ENCODE measurements around the gene OR2V2.

Gene OR2V2

GRCh38 chr5:181145133-181145532, 2.3 kb upstream of the OR2V2 start:
- no peak for DNase-seq (ENCODE audit: low spot score)

DNA sequence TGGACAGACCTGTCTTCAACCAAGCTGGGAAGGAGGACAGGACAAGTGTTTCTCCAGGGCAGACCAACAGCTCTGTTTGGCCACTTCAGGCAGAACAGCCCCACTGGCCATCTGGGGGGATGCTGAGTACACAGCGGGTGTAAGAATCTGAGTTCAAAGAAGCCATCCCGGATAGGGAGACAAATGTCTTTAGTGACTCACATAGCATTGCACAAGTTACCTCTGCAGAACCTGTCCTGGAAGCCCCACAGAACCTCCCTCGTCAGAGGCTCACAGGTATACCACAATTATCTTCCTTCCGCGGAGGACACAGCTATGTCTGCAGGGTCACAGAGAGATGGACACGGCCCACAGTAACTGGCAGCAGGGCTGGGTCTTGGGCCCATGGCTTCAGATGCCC, 2.0 kb downstream of the OR2V2 start:
- DNase-seq (ENCODE audit: low spot score), result no peak

- no peak for DNase-seq (ENCODE audit: low spot score)
These were observed 2.7 kb downstream of the OR2V2 start for GRCh38 chr5:181149806-181150733.

GRCh38 chr5:181151146-181151545, 3.8 kb downstream of the OR2V2 start:
- DNase-seq (ENCODE audit: low spot score), result peak; percentile 29

- no peak for DNase-seq (ENCODE audit: low spot score)
These were observed 5.0 kb downstream of the OR2V2 start for GRCh38 chr5:181152406-181152805.

DNA sequence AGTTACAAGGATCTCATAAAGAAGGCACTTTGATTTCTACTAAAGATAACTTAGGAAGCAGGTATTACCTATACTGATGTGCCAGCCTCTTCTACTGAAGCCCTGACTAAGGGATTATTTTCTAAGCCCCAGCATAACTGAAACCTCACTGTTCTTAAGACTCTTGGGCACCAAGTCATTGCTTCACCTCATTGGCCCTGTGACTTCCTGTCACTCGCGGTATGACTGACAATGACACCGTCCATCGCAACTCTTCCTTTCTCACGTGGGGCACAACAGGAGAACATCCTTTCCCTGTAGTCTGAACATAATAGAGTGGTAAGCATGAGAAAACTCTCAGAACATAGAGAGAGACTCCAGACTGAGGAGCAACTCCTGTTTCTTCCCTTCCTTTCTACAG, 6.4 kb downstream of the OR2V2 start:
- no peak for DNase-seq (ENCODE audit: low spot score)

GRCh38 chr5:181156758-181157157, 9.4 kb downstream of the OR2V2 start:
- DNase-seq (ENCODE audit: low spot score), result no peak

DNA sequence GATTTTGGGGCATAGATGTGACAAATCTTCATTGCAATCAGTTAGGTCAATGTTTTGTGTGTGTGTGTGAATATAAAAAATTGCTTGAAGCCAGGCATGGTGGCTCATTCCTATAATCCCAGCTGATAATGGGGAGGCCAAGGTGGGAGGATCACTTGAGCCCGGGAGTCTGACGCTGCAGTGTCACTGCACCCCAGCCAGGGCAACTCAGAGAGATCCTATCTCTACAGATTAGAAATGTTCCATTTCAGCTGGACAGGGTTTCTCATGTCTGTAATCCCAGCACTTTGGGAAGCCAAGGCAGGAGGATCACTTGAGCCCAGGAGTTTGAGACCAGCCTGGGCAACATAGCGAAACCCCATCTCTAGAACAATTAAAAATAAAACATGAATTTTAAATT, 11.5 kb downstream of the OR2V2 start:
- DNase-seq (ENCODE audit: low spot score), result no peak

- peak; percentile 87 for DNase-seq (ENCODE audit: low spot score)
These were observed 12.1 kb downstream of the OR2V2 start for GRCh38 chr5:181159286-181160151.

DNA sequence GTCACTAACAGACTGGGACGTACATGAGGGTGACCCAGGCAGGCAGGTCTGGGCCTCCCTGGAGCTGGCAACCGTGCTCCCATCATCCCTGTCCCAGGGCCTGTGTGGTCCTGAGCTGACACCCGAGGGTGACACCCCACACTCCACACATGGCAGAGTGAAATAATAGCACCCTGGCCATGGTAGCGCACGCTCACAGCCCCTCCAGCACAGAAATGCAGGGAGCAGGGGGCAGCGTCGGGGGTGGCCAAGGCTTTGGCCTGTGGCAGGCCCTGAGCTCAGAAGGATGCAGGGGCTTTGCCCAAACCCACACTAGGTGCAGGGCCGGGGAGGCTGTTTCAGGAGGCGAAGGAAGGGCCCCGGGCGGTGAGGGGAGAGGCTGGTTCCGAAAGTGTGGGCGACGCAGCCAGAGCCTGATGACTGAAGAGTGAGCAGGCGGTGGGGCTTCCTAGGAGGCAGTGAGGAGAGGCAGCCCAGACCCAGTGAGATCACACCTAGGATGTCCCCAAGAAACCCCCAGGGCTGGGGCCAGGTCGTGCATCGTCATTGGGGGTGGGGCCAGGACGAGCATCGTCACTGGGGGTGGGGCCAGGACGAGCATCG, 12.9 kb downstream of the OR2V2 start:
- peak; percentile 55 for DNase-seq (ENCODE audit: low spot score)

DNA sequence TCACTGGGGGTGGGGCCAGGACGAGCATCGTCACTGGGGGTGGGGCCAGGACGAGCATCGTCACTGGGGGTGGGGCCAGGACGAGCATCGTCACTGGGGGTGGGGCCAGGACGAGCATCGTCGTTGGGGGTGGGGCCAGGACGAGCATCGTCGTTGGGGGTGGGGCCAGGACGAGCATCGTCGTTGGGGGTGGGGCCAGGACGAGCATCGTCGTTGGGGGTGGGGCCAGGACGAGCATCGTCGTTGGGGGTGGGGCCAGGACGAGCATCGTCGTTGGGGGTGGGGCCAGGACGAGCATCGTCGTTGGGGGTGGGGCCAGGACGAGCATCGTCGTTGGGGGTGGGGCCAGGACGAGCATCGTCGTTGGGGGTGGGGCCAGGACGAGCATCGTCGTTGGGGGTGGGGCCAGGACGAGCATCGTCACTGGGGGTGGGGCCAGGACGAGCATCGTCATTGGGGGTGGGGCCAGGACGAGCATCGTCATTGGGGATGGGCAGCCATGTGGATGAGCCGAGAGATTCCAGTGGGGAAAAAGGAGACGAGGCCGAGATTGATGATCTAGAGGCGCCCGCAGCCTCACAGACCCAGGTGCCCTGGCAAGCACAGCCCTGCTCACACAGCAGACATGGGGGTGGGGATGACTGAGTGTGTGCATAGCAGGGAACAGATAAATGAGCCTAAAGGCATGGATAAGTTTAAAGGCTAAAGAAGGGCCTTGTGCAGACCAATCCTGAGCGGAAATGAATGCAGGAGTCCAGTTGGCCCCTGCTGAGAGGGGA, 13.6 kb downstream of the OR2V2 start:
- DNase-seq (ENCODE audit: low spot score), result peak; percentile 72

DNA sequence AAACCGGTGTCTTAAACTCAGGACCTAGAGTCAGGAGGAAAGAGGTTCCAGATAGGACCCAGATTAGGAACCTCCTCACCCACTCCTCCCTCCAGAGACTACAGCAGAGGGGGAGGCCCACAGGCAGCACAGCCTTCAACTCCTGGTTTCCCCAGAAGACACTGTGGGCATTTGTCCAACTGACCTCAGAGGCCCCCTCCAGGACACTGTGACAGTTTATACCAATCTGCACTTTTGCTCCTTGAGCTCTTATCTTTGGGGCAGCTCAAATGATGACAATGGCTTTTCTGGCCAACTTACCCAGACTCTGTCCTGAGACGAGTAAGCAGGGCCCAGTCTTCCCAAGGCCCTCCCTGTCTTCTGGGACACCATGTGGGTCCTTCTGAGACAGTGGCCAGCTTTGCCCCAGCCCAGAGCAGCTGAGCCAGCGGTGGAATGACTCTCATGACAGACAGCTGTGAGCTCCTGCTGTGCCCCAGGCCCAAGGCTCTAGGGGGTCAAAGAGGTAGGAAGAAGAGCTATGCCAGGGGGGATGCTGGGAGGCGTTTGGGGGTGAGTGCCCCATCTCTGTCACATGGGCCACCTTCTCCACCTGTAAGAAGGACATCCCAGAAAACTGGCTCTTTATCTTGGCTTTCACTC, 14.3 kb downstream of the OR2V2 start:
- DNase-seq (ENCODE audit: low spot score), result no peak

- DNase-seq (ENCODE audit: low spot score), result no peak
These were observed 16.2 kb downstream of the OR2V2 start for GRCh38 chr5:181163487-181164075.

DNA sequence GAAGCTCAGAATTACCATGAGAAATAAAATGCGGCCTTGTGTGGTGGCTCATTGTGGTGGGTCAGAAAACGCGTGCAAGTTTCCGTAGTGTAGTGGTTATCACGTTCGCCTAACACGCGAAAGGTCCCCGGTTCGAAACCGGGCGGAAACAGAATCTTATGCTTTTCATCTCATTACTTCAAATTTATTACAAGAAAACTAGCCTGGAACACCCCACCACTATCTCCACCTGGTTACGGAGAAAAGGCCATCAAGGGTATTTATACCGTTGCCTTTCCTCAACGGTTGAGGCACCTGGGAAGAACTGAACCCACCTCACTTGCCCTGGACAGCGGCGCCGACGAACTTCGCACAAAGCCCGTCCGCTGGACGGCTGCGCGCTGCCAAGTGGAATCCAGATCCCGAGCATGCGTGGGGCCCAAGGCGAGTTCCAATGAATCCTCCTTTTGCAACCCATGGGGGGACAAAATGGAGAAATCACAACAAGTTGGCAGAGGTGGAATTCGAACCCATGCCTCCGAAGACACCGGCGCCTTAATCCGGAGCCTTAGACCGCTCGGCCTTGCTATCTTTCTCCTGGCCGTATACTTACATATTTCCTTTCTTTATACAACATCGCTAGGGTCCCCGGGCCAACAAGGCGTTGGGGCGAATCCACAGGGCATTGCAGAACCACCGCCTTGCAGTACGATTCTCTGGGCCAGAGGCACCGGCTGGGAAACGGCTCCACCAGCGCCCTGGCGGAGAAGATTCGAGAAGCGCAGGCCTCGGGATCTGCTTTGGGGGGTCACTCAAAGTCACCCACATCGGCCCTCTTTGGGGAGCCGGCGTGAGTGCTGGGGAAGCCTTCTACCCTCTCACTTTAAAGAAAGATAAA, 16.9 kb downstream of the OR2V2 start:
- no peak for DNase-seq (ENCODE audit: low spot score)

GRCh38 chr5:181166812-181167733, 19.7 kb downstream of the OR2V2 start:
- DNase-seq (ENCODE audit: low spot score), result no peak

DNA sequence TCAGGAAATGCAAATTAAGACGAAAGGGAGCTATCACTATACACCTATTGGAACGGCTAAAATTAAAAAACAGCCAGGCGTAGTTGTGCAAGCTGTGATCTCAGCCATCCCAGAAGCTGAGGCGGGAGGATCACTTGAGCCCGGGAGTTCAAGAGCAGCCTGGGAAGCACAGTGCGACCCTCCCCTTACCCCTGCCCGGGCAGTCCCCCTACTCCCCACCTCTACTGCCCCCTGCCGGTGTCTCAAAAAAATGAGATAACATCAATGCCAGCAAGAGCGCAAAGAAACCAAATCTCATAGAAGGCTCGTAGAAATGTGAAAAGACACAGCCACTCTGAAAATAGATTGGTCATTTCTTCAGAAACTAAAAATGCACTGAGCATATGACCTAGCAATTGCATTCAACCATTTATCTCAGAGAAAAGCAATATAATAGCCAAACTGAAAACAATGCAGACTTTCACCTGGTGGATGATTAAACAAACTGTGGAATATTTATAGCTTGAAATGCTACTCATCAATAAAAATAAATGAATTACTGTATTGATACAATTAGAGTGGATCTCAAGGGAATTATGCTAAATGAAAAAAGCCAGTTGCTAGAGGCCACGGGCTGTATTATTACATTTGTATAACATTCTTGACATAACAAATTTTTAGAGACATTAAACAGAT, 20.6 kb downstream of the OR2V2 start:
- DNase-seq (ENCODE audit: low spot score), result no peak

GRCh38 chr5:181168595-181169118, 21.3 kb downstream of the OR2V2 start:
- DNase-seq (ENCODE audit: low spot score), result no peak
